HUES64 (cell line): ENCODE measurements around the gene CATSPERE.

Source experiments
- H3K27ac ChIP-seq: 2 replicates; pipeline ENCODE4 v1.7.0; 2013; ENCODE audit warnings: low read depth, low read length, inconsistent platforms
- H3K27me3 ChIP-seq: 2 replicates; pipeline ENCODE4 v1.6.1; 2013; ENCODE audit warnings: mild to moderate bottlenecking, low read length; ENCODE audit not compliant: insufficient read depth
- H3K36me3 ChIP-seq: 2 replicates; pipeline ENCODE4 v1.6.1; 2013; ENCODE audit warnings: mild to moderate bottlenecking, low read length; ENCODE audit not compliant: insufficient read depth
- H3K4me1 ChIP-seq: 2 replicates; pipeline ENCODE4 v1.6.1; 2013; ENCODE audit warnings: mild to moderate bottlenecking, low read length, moderate library complexity; ENCODE audit not compliant: insufficient read depth
- H3K4me3 ChIP-seq: 2 replicates; pipeline ENCODE4 v1.5.1; 2013; ENCODE audit warnings: mild to moderate bottlenecking, low read length, moderate library complexity
- H3K9ac ChIP-seq: 2 replicates; pipeline ENCODE4 v1.6.1; 2013; ENCODE audit warnings: mild to moderate bottlenecking, low read depth, low read length
- H3K9me3 ChIP-seq: 2 replicates; pipeline ENCODE4 v1.6.1; 2013; ENCODE audit warnings: low read depth, low read length; ENCODE audit not compliant: insufficient read depth
- WGBS: fragments of 150-250, 120-280 bp; methylation state at CpG from one replicate; pipeline ENCODE4 v1.1.7; 2013; ENCODE audit warnings: missing lambda C conversion rate; 5-methylcytosine and 5-hydroxymethylcytosine counted together

The CATSPERE gene

GRCh38 chr1:244436336-244437085, 24.6 kb upstream of the CATSPERE start:
- Histone ChIP-seq H3K27me3 (no peaks in the 10 kb centered on the region), H3K27ac (no peak overlapping the region), H3K9me3 (no peaks in the 10 kb centered on the region), H3K4me1 (peaks cover 13% of the 10 kb centered on the region), H3K36me3 (peaks cover 60% of the 10 kb centered on the region), H3K9ac (no peak overlapping the region), H3K4me3 (no peak overlapping the region)
- WGBS = 94% methylated on average over 6 of the region's 7 CpGs

GRCh38 chr1:244437086-244437468, 24.0 kb upstream of the CATSPERE start:
- no peak overlapping the region for H3K4me3 ChIP-seq
- H3K27me3 ChIP-seq = no peaks in the 10 kb centered on the region
- peaks cover 54% of the 10 kb centered on the region for H3K36me3 ChIP-seq
- H3K27ac ChIP-seq = no peak overlapping the region
- H3K9me3 ChIP-seq = no peaks in the 10 kb centered on the region
- H3K4me1 ChIP-seq = peaks cover 13% of the 10 kb centered on the region
- no peak overlapping the region for H3K9ac ChIP-seq

- peak overlapping the region; percentile 16; the same call in 1 of the 2 replicates for H3K27ac ChIP-seq
- H3K27me3 ChIP-seq = no peaks in the 10 kb centered on the region
- no peak overlapping the region for H3K4me3 ChIP-seq
- peaks cover 36% of the 10 kb centered on the region for H3K36me3 ChIP-seq
- H3K9me3 ChIP-seq = no peaks in the 10 kb centered on the region
- WGBS = 59% methylated on average over 6 of the region's 8 CpGs
- H3K4me1 ChIP-seq = peaks cover 13% of the 10 kb centered on the region
- no peak overlapping the region for H3K9ac ChIP-seq
Observed at GRCh38 chr1:244439391-244440032, 21.6 kb upstream of the CATSPERE start.

GRCh38 chr1:244442850-244443249, 18.2 kb upstream of the CATSPERE start:
- no peak overlapping the region for H3K27ac ChIP-seq
- peaks cover 46% of the 10 kb centered on the region for H3K4me1 ChIP-seq
- 100% methylated on average over 2 of the region's 2 CpGs for WGBS
- no peak overlapping the region for H3K4me3 ChIP-seq
- no peak overlapping the region for H3K9ac ChIP-seq
- H3K36me3 ChIP-seq = peaks cover 4% of the 10 kb centered on the region
- H3K9me3 ChIP-seq = no peaks in the 10 kb centered on the region
- H3K27me3 ChIP-seq = no peaks in the 10 kb centered on the region

GRCh38 chr1:244444854-244445253, 16.2 kb upstream of the CATSPERE start:
- no peaks in the 10 kb centered on the region for H3K9me3 ChIP-seq
- no peaks in the 10 kb centered on the region for H3K27me3 ChIP-seq
- H3K4me3 ChIP-seq = no peak overlapping the region
- 57% methylated on average over 1 of the region's 1 CpG for WGBS
- H3K4me1 ChIP-seq = peaks cover 61% of the 10 kb centered on the region
- no peak overlapping the region for H3K9ac ChIP-seq
- H3K27ac ChIP-seq = no peak overlapping the region; the same call in 1 of the 2 replicates
- H3K36me3 ChIP-seq = peaks cover 20% of the 10 kb centered on the region

GRCh38 chr1:244445320-244446181, 15.5 kb upstream of the CATSPERE start:
- no peaks in the 10 kb centered on the region for H3K9me3 ChIP-seq
- H3K9ac ChIP-seq = no peak overlapping the region
- peaks cover 61% of the 10 kb centered on the region for H3K4me1 ChIP-seq
- no peaks in the 10 kb centered on the region for H3K27me3 ChIP-seq
- no peak overlapping the region for H3K4me3 ChIP-seq
- H3K36me3 ChIP-seq = peaks cover 23% of the 10 kb centered on the region
- H3K27ac ChIP-seq = no peak overlapping the region
- 100% methylated on average over 1 of the region's 2 CpGs for WGBS

- peak overlapping the region; percentile 39; the same call in 1 of the 2 replicates for H3K27ac ChIP-seq
- H3K27me3 ChIP-seq = no peaks in the 10 kb centered on the region
- peaks cover 59% of the 10 kb centered on the region for H3K4me1 ChIP-seq
- no peaks in the 10 kb centered on the region for H3K9me3 ChIP-seq
- WGBS = no CpG with 5 or more reads among the region's 1 CpG
- peaks cover 23% of the 10 kb centered on the region for H3K36me3 ChIP-seq
- H3K9ac ChIP-seq = peak overlapping the region; percentile 25; the same call in 1 of the 2 replicates
- H3K4me3 ChIP-seq = no peak overlapping the region; the same call in 1 of the 2 replicates
Observed at GRCh38 chr1:244447024-244447423, 14.0 kb upstream of the CATSPERE start.

GRCh38 chr1:244447552-244447951, 13.5 kb upstream of the CATSPERE start:
- Histone ChIP-seq H3K4me3 (peak overlapping the region; percentile 24; the same call in 1 of the 2 replicates), H3K27ac (peak overlapping the region; percentile 39; the same call in 1 of the 2 replicates)

GRCh38 chr1:244448279-244449036, 12.6 kb upstream of the CATSPERE start:
- Histone ChIP-seq H3K27ac (peak overlapping the region; percentile 43; the same call in 1 of the 2 replicates), H3K9me3 (no peaks in the 10 kb centered on the region), H3K4me3 (peak overlapping the region; percentile 24), H3K4me1 (peaks cover 59% of the 10 kb centered on the region), H3K36me3 (peaks cover 23% of the 10 kb centered on the region), H3K9ac (0 out of 2 replicates have a peak overlapping the region, but pooled peaks have one; percentile 2), H3K27me3 (no peaks in the 10 kb centered on the region)
- WGBS = 80% methylated on average over 5 of the region's 5 CpGs

More at GRCh38 chr1:244447552-244447951, 13.5 kb upstream of the CATSPERE start:
- 100% methylated on average over 1 of the region's 2 CpGs for WGBS
- Histone ChIP-seq H3K36me3 (peaks cover 23% of the 10 kb centered on the region), H3K27me3 (no peaks in the 10 kb centered on the region), H3K9me3 (no peaks in the 10 kb centered on the region), H3K4me1 (peaks cover 59% of the 10 kb centered on the region), H3K9ac (0 out of 2 replicates have a peak overlapping the region, but pooled peaks have one; percentile 25)

- Histone ChIP-seq H3K27ac (no peak overlapping the region), H3K27me3 (no peaks in the 10 kb centered on the region), H3K4me3 (peak overlapping the region; percentile 94), H3K4me1 (peaks cover 69% of the 10 kb centered on the region), H3K9ac (0 out of 2 replicates have a peak overlapping the region, but pooled peaks have one; percentile 88), H3K9me3 (no peaks in the 10 kb centered on the region), H3K36me3 (peaks cover 20% of the 10 kb centered on the region)
- WGBS = 31% methylated on average over 8 of the region's 8 CpGs
Observed at GRCh38 chr1:244449936-244450508, 11.1 kb upstream of the CATSPERE start.
